Neural cell (in vitro differentiated cells): ENCODE data around the gene SH3RF3. TPM values are rescaled to one million over a fixed set of nuclear protein-coding genes. Genes with fewer than 3 reads are reported as not detected.

Experiments
- H2AFZ ChIP-seq: fragments of 200-600, 300-800 bp; sonication (generic), shearing (Covaris generic); 2 replicates; pipeline ENCODE4 v1.6.0; 2014; ENCODE audit warnings: low read depth, mild to moderate bottlenecking, antibody characterized with exemption, low read length, moderate library complexity
- H3F3A ChIP-seq: fragments of 200-600 bp; shearing (Covaris generic); 2 replicates; pipeline ENCODE4 v1.6.1; 2016; ENCODE audit warnings: mild to moderate bottlenecking, moderate library complexity, mixed read lengths, antibody characterized with exemption, low read length; ENCODE audit not compliant: insufficient read depth, poor library complexity, severe bottlenecking
- H3K27ac ChIP-seq: fragments of 200-600, 300-800 bp; sonication (generic), shearing (Covaris generic); 2 replicates; pipeline ENCODE4 v1.5.1; 2014; ENCODE audit warnings: mild to moderate bottlenecking, low read length, moderate library complexity
- H3K27me3 ChIP-seq: fragments of 300-800, 200-600 bp; sonication (generic), shearing (Covaris generic); 2 replicates; pipeline ENCODE4 v1.6.0; 2014; ENCODE audit warnings: mild to moderate bottlenecking, low read depth, low read length, moderate library complexity; ENCODE audit not compliant: insufficient read depth
- H3K36me3 ChIP-seq: fragments of 300-800, 200-600 bp; sonication (generic), shearing (Covaris generic); 2 replicates; pipeline ENCODE4 v1.5.1; 2014; ENCODE audit warnings: mild to moderate bottlenecking, antibody characterized with exemption, low read length, moderate library complexity; ENCODE audit not compliant: insufficient read depth
- H3K4me2 ChIP-seq: fragments of 300-800, 200-600 bp; sonication (generic), shearing (Covaris generic); 2 replicates; pipeline ENCODE4 v1.6.0; 2014; ENCODE audit warnings: mild to moderate bottlenecking, low read length
- H3K4me3 ChIP-seq: fragments of 300-800, 200-600 bp; sonication (generic), shearing (Covaris generic); 2 replicates; pipeline ENCODE4 v1.5.1; 2014; ENCODE audit warnings: mild to moderate bottlenecking, low read length, moderate library complexity
- H3K79me2 ChIP-seq: fragments of 200-600 bp; shearing (Covaris generic); replicated peaks from 2 replicates; pipeline ENCODE4 v1.6.0; 2014; ENCODE audit warnings: mild to moderate bottlenecking, low read length, moderate library complexity; ENCODE audit not compliant: insufficient read depth
- H3K9ac ChIP-seq: fragments of 300-800, 200-600 bp; sonication (generic), shearing (Covaris generic); 2 replicates; pipeline ENCODE4 v1.6.1; 2016; ENCODE audit warnings: mild to moderate bottlenecking, low read length, mixed read lengths
- H3K9me2 ChIP-seq: fragments of 200-600 bp; shearing (Covaris generic); 2 replicates; pipeline ENCODE4 v1.6.1; 2016; ENCODE audit warnings: mild to moderate bottlenecking, low read length, mixed read lengths; ENCODE audit not compliant: insufficient read depth
- H3K9me3 ChIP-seq: fragments of 200-600, 300-800 bp; sonication (generic), shearing (Covaris generic); 2 replicates; pipeline ENCODE4 v1.6.1; 2016; ENCODE audit warnings: mild to moderate bottlenecking, mixed run types, low read length, moderate library complexity, mixed read lengths
- H4K20me1 ChIP-seq: fragments of 200-600 bp; shearing (Covaris generic); 2 replicates; pipeline ENCODE4 v1.6.1; 2016; ENCODE audit warnings: mild to moderate bottlenecking, mixed run types; ENCODE audit not compliant: insufficient read depth
- CTCF ChIP-seq: fragments of 450-650 bp; IDR thresholded peaks from 2 replicates; pipeline ENCODE4 v1.5.1; 2014; ENCODE audit warnings: antibody characterized with exemption, mild to moderate bottlenecking, moderate library complexity; ENCODE audit not compliant: poor library complexity, severe bottlenecking
- EP300 ChIP-seq: fragments of 450-650 bp; conservative IDR thresholded peaks from 2 replicates; pipeline ENCODE4 v1.6.1; 2014; ENCODE audit warnings: antibody characterized with exemption, mild to moderate bottlenecking, moderate library complexity; ENCODE audit not compliant: poor library complexity, severe bottlenecking
- EZH2 ChIP-seq: fragments of 200-600, 300-800 bp; shearing (Covaris generic), sonication (generic); IDR thresholded peaks from 2 replicates; pipeline ENCODE4 v1.6.1; 2014; ENCODE audit warnings: antibody characterized with exemption, low read length, borderline replicate concordance, mild to moderate bottlenecking; ENCODE audit not compliant: insufficient read depth, poor library complexity, severe bottlenecking
- MXI1 ChIP-seq: fragments of 450-650 bp; conservative IDR thresholded peaks from 2 replicates; pipeline ENCODE4 v1.6.1; 2014; ENCODE audit warnings: antibody characterized with exemption, mild to moderate bottlenecking; ENCODE audit not compliant: poor library complexity, severe bottlenecking
- POLR2AphosphoS5 ChIP-seq: IDR thresholded peaks from 2 replicates; pipeline ENCODE4 v1.6.1; 2012
- RAD21 ChIP-seq: fragments of 450-650 bp; conservative IDR thresholded peaks from 2 replicates; pipeline ENCODE4 v1.6.1; 2014; ENCODE audit warnings: antibody characterized with exemption, mild to moderate bottlenecking, moderate library complexity
- SMC3 ChIP-seq: fragments of 450-650 bp; conservative IDR thresholded peaks from 2 replicates; pipeline ENCODE4 v1.6.1; 2014; ENCODE audit warnings: antibody characterized with exemption, mild to moderate bottlenecking, moderate library complexity; ENCODE audit not compliant: poor library complexity
- TAF1 ChIP-seq: IDR thresholded peaks from 2 replicates; pipeline ENCODE4 v1.6.1; 2012; ENCODE audit warnings: low read depth
- polyA plus RNA-seq: library from polyadenylated mRNA; depleted of rRNA; stranded (reverse); fragments of >200 nt; gene quantifications from 2 replicates; pipeline ENCODE4 v1.2.3, GENCODE V29; 2014
- TF ChIP-seq, protein P1 (sequence below): IDR thresholded peaks from 2 replicates; pipeline ENCODE4 v1.6.1; 2012; ENCODE audit warnings: borderline replicate concordance

The SH3RF3 gene
- polyA plus RNA-seq, 1 donor from 2014 or later: 0.53 TPM

DNA sequence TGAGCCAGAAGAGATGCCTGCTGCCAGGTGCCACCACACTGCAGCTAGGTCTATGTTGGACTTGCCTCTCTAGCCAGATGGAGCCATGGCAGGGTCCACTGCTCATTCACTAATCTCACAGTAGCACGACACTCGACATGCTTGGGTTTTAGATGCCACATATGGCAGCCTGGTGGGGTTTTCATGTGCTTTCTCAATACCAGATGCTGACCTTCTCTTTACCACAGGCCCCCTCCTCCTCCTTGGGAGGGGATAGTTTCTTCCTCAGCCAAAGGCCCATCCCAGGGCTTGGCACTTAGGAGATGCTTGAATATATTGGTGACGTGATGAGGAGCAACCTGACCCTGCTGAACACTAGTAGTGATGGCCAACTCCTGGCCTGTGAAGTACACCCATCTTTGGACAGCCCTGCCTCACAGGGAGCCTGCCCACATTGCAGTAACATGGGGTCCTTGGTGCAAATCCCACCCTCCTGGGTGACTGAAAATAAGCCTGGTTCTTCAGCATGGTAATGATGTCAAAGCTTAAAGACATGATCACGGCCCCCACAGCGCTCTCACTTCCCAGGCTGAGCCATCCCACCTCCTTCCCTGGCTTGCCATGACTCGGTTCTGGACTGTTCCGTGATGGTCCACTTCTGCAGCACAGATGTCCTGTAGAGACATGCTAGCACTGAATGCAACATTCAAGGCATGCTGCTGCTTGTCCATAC lies 227.5 kb downstream of the SH3RF3 start:
- Histone ChIP-seq H3K9me2 (no peaks in the 10 kb centered on the region), H3K4me2 (no peak overlapping the region), H3K9me3 (no peaks in the 10 kb centered on the region), H2AFZ (no peak overlapping the region), H3K36me3 (no peaks in the 10 kb centered on the region), H3K79me2 (no peaks in the 10 kb centered on the region), H3K27me3 (no peaks in the 10 kb centered on the region), H3F3A (no peaks in the 10 kb centered on the region), H3K4me3 (no peak overlapping the region), H4K20me1 (no peaks in the 10 kb centered on the region), H3K9ac (no peak overlapping the region), H3K27ac (no peak overlapping the region)
- TF ChIP-seq TAF1 (no peak), MXI1 (no peak), EP300 (no peak), EZH2 (no peak), SMC3 (no peak), CTCF (no peak), POLR2AphosphoS5 (no peak), RAD21 (no peak)
- TF ChIP-seq, protein P1, sequence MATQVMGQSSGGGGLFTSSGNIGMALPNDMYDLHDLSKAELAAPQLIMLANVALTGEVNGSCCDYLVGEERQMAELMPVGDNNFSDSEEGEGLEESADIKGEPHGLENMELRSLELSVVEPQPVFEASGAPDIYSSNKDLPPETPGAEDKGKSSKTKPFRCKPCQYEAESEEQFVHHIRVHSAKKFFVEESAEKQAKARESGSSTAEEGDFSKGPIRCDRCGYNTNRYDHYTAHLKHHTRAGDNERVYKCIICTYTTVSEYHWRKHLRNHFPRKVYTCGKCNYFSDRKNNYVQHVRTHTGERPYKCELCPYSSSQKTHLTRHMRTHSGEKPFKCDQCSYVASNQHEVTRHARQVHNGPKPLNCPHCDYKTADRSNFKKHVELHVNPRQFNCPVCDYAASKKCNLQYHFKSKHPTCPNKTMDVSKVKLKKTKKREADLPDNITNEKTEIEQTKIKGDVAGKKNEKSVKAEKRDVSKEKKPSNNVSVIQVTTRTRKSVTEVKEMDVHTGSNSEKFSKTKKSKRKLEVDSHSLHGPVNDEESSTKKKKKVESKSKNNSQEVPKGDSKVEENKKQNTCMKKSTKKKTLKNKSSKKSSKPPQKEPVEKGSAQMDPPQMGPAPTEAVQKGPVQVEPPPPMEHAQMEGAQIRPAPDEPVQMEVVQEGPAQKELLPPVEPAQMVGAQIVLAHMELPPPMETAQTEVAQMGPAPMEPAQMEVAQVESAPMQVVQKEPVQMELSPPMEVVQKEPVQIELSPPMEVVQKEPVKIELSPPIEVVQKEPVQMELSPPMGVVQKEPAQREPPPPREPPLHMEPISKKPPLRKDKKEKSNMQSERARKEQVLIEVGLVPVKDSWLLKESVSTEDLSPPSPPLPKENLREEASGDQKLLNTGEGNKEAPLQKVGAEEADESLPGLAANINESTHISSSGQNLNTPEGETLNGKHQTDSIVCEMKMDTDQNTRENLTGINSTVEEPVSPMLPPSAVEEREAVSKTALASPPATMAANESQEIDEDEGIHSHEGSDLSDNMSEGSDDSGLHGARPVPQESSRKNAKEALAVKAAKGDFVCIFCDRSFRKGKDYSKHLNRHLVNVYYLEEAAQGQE: no peak

DNA sequence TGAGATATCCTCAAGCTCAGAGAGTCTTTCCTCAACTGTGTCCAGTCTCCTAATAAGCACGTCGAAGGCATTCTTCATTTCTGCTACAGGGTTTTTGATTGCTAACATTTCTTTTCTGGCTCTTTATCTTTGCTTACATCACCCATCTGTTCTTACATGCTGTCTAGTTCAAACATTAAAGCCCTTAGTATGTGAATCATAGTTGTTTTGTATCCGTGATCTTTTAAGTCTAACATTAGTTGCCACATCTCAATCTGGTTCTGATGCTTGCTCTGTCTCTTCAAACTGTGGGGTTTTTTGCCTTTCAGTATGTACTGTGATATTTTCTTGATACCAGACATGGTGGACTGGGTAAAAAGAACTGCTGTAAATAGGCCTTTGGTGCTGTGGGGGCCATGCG lies 235.2 kb downstream of the SH3RF3 start:
- H3K9me2 ChIP-seq: no peaks in the 10 kb centered on the region
- TF ChIP-seq EP300 (no peak), MXI1 (no peak), RAD21 (no peak), POLR2AphosphoS5 (no peak), TAF1 (no peak), CTCF (no peak), SMC3 (no peak), EZH2 (no peak)
- TF ChIP-seq, protein P1: no peak
- H3F3A ChIP-seq: no peaks in the 10 kb centered on the region

More for the DNA sequence above, 235.2 kb downstream of the SH3RF3 start:
- no peak overlapping the region for H3K4me3 ChIP-seq
- no peaks in the 10 kb centered on the region for H3K36me3 ChIP-seq
- H4K20me1 ChIP-seq: no peaks in the 10 kb centered on the region
- H3K27ac ChIP-seq: no peak overlapping the region
- H2AFZ ChIP-seq: no peak overlapping the region
- H3K79me2 ChIP-seq: no peaks in the 10 kb centered on the region
- no peaks in the 10 kb centered on the region for H3K9me3 ChIP-seq
- no peak overlapping the region for H3K9ac ChIP-seq
- no peaks in the 10 kb centered on the region for H3K27me3 ChIP-seq
- H3K4me2 ChIP-seq: no peak overlapping the region
